Measurements from ENCODE around the gene ABCC11.

Gene ABCC11

GRCh38 chr16:48232493-48233040, 14.8 kb downstream of the ABCC11 start:
- H3K36me3 ChIP-seq (ENCODE audit: control insufficient read depth in 1 of 2, insufficient read depth in 2 of 2, low read length in 2 of 2), result no peaks in the 10 kb centered on the region
- H3K4me3 ChIP-seq (ENCODE audit: low read depth in 1 of 2, low read length in 2 of 2), result no peak overlapping the region
- H3K27me3 ChIP-seq (ENCODE audit: control insufficient read depth in 1 of 2, insufficient read depth in 2 of 2, low read length in 2 of 2), result no peaks in the 10 kb centered on the region
- H3K4me1 ChIP-seq (ENCODE audit: control insufficient read depth in 1 of 2, insufficient read depth in 2 of 2, low read length in 2 of 2), result peaks cover 14 to 21% of the 10 kb centered on the region in 2 donors
- no peak overlapping the region for H3K27ac ChIP-seq (ENCODE audit: low read depth, low read length)
- no peaks in the 10 kb centered on the region for H3K9me3 ChIP-seq (ENCODE audit: control insufficient read depth in 1 of 2, low read length in 2 of 2)
- H3K9ac ChIP-seq (ENCODE audit: low read depth in 1 of 2, low read length in 2 of 2), result no peak overlapping the region

- Histone ChIP-seq H3K4me3 (ENCODE audit: low read depth in 1 of 2, low read length in 2 of 2) (no peak overlapping the region), H3K36me3 (ENCODE audit: control insufficient read depth in 1 of 2, insufficient read depth in 2 of 2, low read length in 2 of 2) (no peaks in the 10 kb centered on the region), H3K27me3 (ENCODE audit: control insufficient read depth in 1 of 2, insufficient read depth in 2 of 2, low read length in 2 of 2) (no peaks in the 10 kb centered on the region), H3K4me1 (ENCODE audit: control insufficient read depth in 1 of 2, insufficient read depth in 2 of 2, low read length in 2 of 2) (peaks cover 14 to 21% of the 10 kb centered on the region in 2 donors), H3K9ac (ENCODE audit: low read depth in 1 of 2, low read length in 2 of 2) (no peak overlapping the region), H3K9me3 (ENCODE audit: control insufficient read depth in 1 of 2, low read length in 2 of 2) (no peaks in the 10 kb centered on the region), H3K27ac (ENCODE audit: low read depth, low read length) (no peak overlapping the region)
Observed at GRCh38 chr16:48231727-48232492, 15.4 kb downstream of the ABCC11 start.

- H3K4me1 ChIP-seq (ENCODE audit: control insufficient read depth in 1 of 2, insufficient read depth in 2 of 2, low read length in 2 of 2), result no peaks in the 10 kb centered on the region
Observed at GRCh38 chr16:48225456-48225855, 21.9 kb downstream of the ABCC11 start.

GRCh38 chr16:48223490-48223889, 23.8 kb downstream of the ABCC11 start:
- H3K27ac ChIP-seq (ENCODE audit: low read depth, low read length), result no peak overlapping the region
- no peaks in the 10 kb centered on the region for H3K4me1 ChIP-seq (ENCODE audit: control insufficient read depth in 1 of 2, insufficient read depth in 2 of 2, low read length in 2 of 2)
- H3K36me3 ChIP-seq (ENCODE audit: control insufficient read depth in 1 of 2, insufficient read depth in 2 of 2, low read length in 2 of 2), result no peaks in the 10 kb centered on the region
- no peaks in the 10 kb centered on the region for H3K9me3 ChIP-seq (ENCODE audit: control insufficient read depth in 1 of 2, low read length in 2 of 2)
- no peaks in the 10 kb centered on the region for H3K27me3 ChIP-seq (ENCODE audit: control insufficient read depth in 1 of 2, insufficient read depth in 2 of 2, low read length in 2 of 2)
- no peak overlapping the region for H3K9ac ChIP-seq (ENCODE audit: low read depth in 1 of 2, low read length in 2 of 2)
- no peak overlapping the region for H3K4me3 ChIP-seq (ENCODE audit: low read depth in 1 of 2, low read length in 2 of 2)

More at GRCh38 chr16:48225456-48225855, 21.9 kb downstream of the ABCC11 start:
- H3K27me3 ChIP-seq (ENCODE audit: control insufficient read depth in 1 of 2, insufficient read depth in 2 of 2, low read length in 2 of 2), result no peaks in the 10 kb centered on the region
- no peaks in the 10 kb centered on the region for H3K36me3 ChIP-seq (ENCODE audit: control insufficient read depth in 1 of 2, insufficient read depth in 2 of 2, low read length in 2 of 2)
- no peak overlapping the region for H3K4me3 ChIP-seq (ENCODE audit: low read depth in 1 of 2, low read length in 2 of 2)
- no peak overlapping the region for H3K9ac ChIP-seq (ENCODE audit: low read depth in 1 of 2, low read length in 2 of 2)
- H3K9me3 ChIP-seq (ENCODE audit: control insufficient read depth in 1 of 2, low read length in 2 of 2), result no peaks in the 10 kb centered on the region
- H3K27ac ChIP-seq (ENCODE audit: low read depth, low read length), result no peak overlapping the region

- Histone ChIP-seq H3K9me3 (ENCODE audit: control insufficient read depth in 1 of 2, low read length in 2 of 2) (no peaks in the 10 kb centered on the region), H3K36me3 (ENCODE audit: control insufficient read depth in 1 of 2, insufficient read depth in 2 of 2, low read length in 2 of 2) (no peaks in the 10 kb centered on the region), H3K4me3 (ENCODE audit: low read depth in 1 of 2, low read length in 2 of 2) (no peak overlapping the region), H3K9ac (ENCODE audit: low read depth in 1 of 2, low read length in 2 of 2) (no peak overlapping the region), H3K4me1 (ENCODE audit: control insufficient read depth in 1 of 2, insufficient read depth in 2 of 2, low read length in 2 of 2) (no peaks in the 10 kb centered on the region), H3K27me3 (ENCODE audit: control insufficient read depth in 1 of 2, insufficient read depth in 2 of 2, low read length in 2 of 2) (no peaks in the 10 kb centered on the region), H3K27ac (ENCODE audit: low read depth, low read length) (no peak overlapping the region)
Observed at GRCh38 chr16:48220891-48221290, 26.4 kb downstream of the ABCC11 start.

GRCh38 chr16:48218473-48218872, 28.9 kb downstream of the ABCC11 start:
- no peaks in the 10 kb centered on the region for H3K36me3 ChIP-seq (ENCODE audit: control insufficient read depth in 1 of 2, insufficient read depth in 2 of 2, low read length in 2 of 2)
- no peaks in the 10 kb centered on the region for H3K4me1 ChIP-seq (ENCODE audit: control insufficient read depth in 1 of 2, insufficient read depth in 2 of 2, low read length in 2 of 2)
- no peak overlapping the region for H3K9ac ChIP-seq (ENCODE audit: low read depth in 1 of 2, low read length in 2 of 2)
- no peak overlapping the region for H3K27ac ChIP-seq (ENCODE audit: low read depth, low read length)
- no peaks in the 10 kb centered on the region for H3K9me3 ChIP-seq (ENCODE audit: control insufficient read depth in 1 of 2, low read length in 2 of 2)
- no peak overlapping the region for H3K4me3 ChIP-seq (ENCODE audit: low read depth in 1 of 2, low read length in 2 of 2)
- no peaks in the 10 kb centered on the region for H3K27me3 ChIP-seq (ENCODE audit: control insufficient read depth in 1 of 2, insufficient read depth in 2 of 2, low read length in 2 of 2)

- Histone ChIP-seq H3K9ac (ENCODE audit: low read depth in 1 of 2, low read length in 2 of 2) (no peak overlapping the region), H3K36me3 (ENCODE audit: control insufficient read depth in 1 of 2, insufficient read depth in 2 of 2, low read length in 2 of 2) (no peaks in the 10 kb centered on the region), H3K27me3 (ENCODE audit: control insufficient read depth in 1 of 2, insufficient read depth in 2 of 2, low read length in 2 of 2) (no peaks in the 10 kb centered on the region), H3K4me3 (ENCODE audit: low read depth in 1 of 2, low read length in 2 of 2) (no peak overlapping the region), H3K27ac (ENCODE audit: low read depth, low read length) (no peak overlapping the region), H3K9me3 (ENCODE audit: control insufficient read depth in 1 of 2, low read length in 2 of 2) (no peaks in the 10 kb centered on the region), H3K4me1 (ENCODE audit: control insufficient read depth in 1 of 2, insufficient read depth in 2 of 2, low read length in 2 of 2) (no peaks in the 10 kb centered on the region)
Observed at GRCh38 chr16:48217708-48218107, 29.6 kb downstream of the ABCC11 start.

- no peaks in the 10 kb centered on the region for H3K27me3 ChIP-seq (ENCODE audit: control insufficient read depth in 1 of 2, insufficient read depth in 2 of 2, low read length in 2 of 2)
- H3K4me3 ChIP-seq (ENCODE audit: low read depth in 1 of 2, low read length in 2 of 2), result no peak overlapping the region
- H3K36me3 ChIP-seq (ENCODE audit: control insufficient read depth in 1 of 2, insufficient read depth in 2 of 2, low read length in 2 of 2), result no peaks in the 10 kb centered on the region
- no peak overlapping the region for H3K27ac ChIP-seq (ENCODE audit: low read depth, low read length)
- H3K9me3 ChIP-seq (ENCODE audit: control insufficient read depth in 1 of 2, low read length in 2 of 2), result no peaks in the 10 kb centered on the region
- no peak overlapping the region for H3K9ac ChIP-seq (ENCODE audit: low read depth in 1 of 2, low read length in 2 of 2)
- H3K4me1 ChIP-seq (ENCODE audit: control insufficient read depth in 1 of 2, insufficient read depth in 2 of 2, low read length in 2 of 2), result no peaks in the 10 kb centered on the region
Observed at GRCh38 chr16:48215738-48216137, 31.6 kb downstream of the ABCC11 start.

- Histone ChIP-seq H3K27ac (ENCODE audit: low read depth, low read length) (no peak overlapping the region), H3K27me3 (ENCODE audit: control insufficient read depth in 1 of 2, insufficient read depth in 2 of 2, low read length in 2 of 2) (no peaks in the 10 kb centered on the region), H3K4me3 (ENCODE audit: low read depth in 1 of 2, low read length in 2 of 2) (no peak overlapping the region), H3K36me3 (ENCODE audit: control insufficient read depth in 1 of 2, insufficient read depth in 2 of 2, low read length in 2 of 2) (no peaks in the 10 kb centered on the region), H3K4me1 (ENCODE audit: control insufficient read depth in 1 of 2, insufficient read depth in 2 of 2, low read length in 2 of 2) (no peaks in the 10 kb centered on the region), H3K9me3 (ENCODE audit: control insufficient read depth in 1 of 2, low read length in 2 of 2) (no peaks in the 10 kb centered on the region), H3K9ac (ENCODE audit: low read depth in 1 of 2, low read length in 2 of 2) (no peak overlapping the region)
Observed at GRCh38 chr16:48212033-48212432, 35.3 kb downstream of the ABCC11 start.

GRCh38 chr16:48210747-48211146, 36.6 kb downstream of the ABCC11 start:
- no peaks in the 10 kb centered on the region for H3K9me3 ChIP-seq (ENCODE audit: control insufficient read depth in 1 of 2, low read length in 2 of 2)
- H3K27me3 ChIP-seq (ENCODE audit: control insufficient read depth in 1 of 2, insufficient read depth in 2 of 2, low read length in 2 of 2), result no peaks in the 10 kb centered on the region
- no peak overlapping the region for H3K27ac ChIP-seq (ENCODE audit: low read depth, low read length)
- no peak overlapping the region for H3K4me3 ChIP-seq (ENCODE audit: low read depth in 1 of 2, low read length in 2 of 2)
- H3K4me1 ChIP-seq (ENCODE audit: control insufficient read depth in 1 of 2, insufficient read depth in 2 of 2, low read length in 2 of 2), result no peaks in the 10 kb centered on the region
- no peak overlapping the region for H3K9ac ChIP-seq (ENCODE audit: low read depth in 1 of 2, low read length in 2 of 2)
- H3K36me3 ChIP-seq (ENCODE audit: control insufficient read depth in 1 of 2, insufficient read depth in 2 of 2, low read length in 2 of 2), result no peaks in the 10 kb centered on the region
